Heart left ventricle (tissue), 16 donors: Measurements from ENCODE around the gene PARP6. TPM values are rescaled to one million over a fixed set of nuclear protein-coding genes. Genes with fewer than 3 reads are reported as not detected.

ENCODE experiments used
- ATAC-seq, 4 donors: fragments of 200-7000 bp; cut with Tn5 transposase; one replicate each; pipeline ENCODE4 v1.9.1; 2020 to 2022; ENCODE audit warnings: moderate library complexity in 4 of 4, mild to moderate bottlenecking in 3 of 4, moderate number of reproducible peaks in 1 of 4
- DNase-seq, 5 donors: peaks; one replicate each; pipeline ENCODE4 v3.0.0-alpha.2; 2020
- H3K27ac ChIP-seq, 12 donors: fragments of 200-600 bp; sonication (generic) in 4 of 12; one replicate each; pipeline versions ENCODE4 v1.5.0 to v1.8.0; 2016 to 2022; ENCODE audit warnings: mild to moderate bottlenecking in 2 of 12
- H3K27me3 ChIP-seq, 9 donors: fragments of 200-600 bp; sonication (generic) in 2 of 9; one replicate each; pipeline versions ENCODE4 v1.5.1 to v1.8.0; 2016 to 2022; ENCODE audit warnings: mild to moderate bottlenecking in 3 of 9
- H3K36me3 ChIP-seq, 9 donors: fragments of 200-600 bp; sonication (generic) in 2 of 9; one replicate each; pipeline versions ENCODE4 v1.5.0 to v1.8.0; 2018 to 2022; ENCODE audit warnings: mild to moderate bottlenecking in 2 of 9
- H3K4me1 ChIP-seq, 12 donors: fragments of 200-600 bp; sonication (generic) in 4 of 12; one replicate each; pipeline versions ENCODE4 v1.5.0 to v1.8.0; 2016 to 2022; ENCODE audit warnings: mild to moderate bottlenecking in 3 of 12
- H3K4me3 ChIP-seq, 12 donors: fragments of 200-600 bp; sonication (generic) in 4 of 12; one replicate each; pipeline versions ENCODE4 v1.5.0 to v1.8.0; 2017 to 2022; ENCODE audit warnings: mild to moderate bottlenecking in 9 of 12, moderate library complexity in 4 of 12
- H3K9me3 ChIP-seq, 12 donors: fragments of 200-600 bp; sonication (generic) in 4 of 12; one replicate each; pipeline versions ENCODE4 v1.5.0 to v1.8.0; 2016 to 2022; ENCODE audit warnings: mild to moderate bottlenecking in 1 of 12
- CTCF ChIP-seq, 12 donors: fragments of 200-600 bp; sonication (generic) in 4 of 12; IDR thresholded peaks; one replicate each; pipeline versions ENCODE4 v1.5.0 to v1.8.0; 2018 to 2022; ENCODE audit warnings: antibody characterized with exemption in 12 of 12, mild to moderate bottlenecking in 5 of 12
- POLR2A ChIP-seq, 2 donors: fragments of 450-650 bp; IDR thresholded peaks; one replicate each; pipeline ENCODE4 v1.6.1; 2017; ENCODE audit warnings: antibody characterized with exemption in 2 of 2, mild to moderate bottlenecking in 2 of 2, moderate library complexity in 2 of 2
- WGBS, 4 donors: extraction: QIAGEN DNeasy Blood & Tissue Kit in 2 of 4; methylation state at CpG; one replicate each; pipeline versions ENCODE4 v1.1.5 to v1.1.7; 2013 to 2018; 5-methylcytosine and 5-hydroxymethylcytosine counted together
- intact Hi-C, 10 donors: fragments of 100-400 bp; cut with DNase I; formaldehyde crosslinking; loops; one replicate each; pipeline versions ENCODE4 v1.11.1 to v1.14.2; 2022
- polyA plus RNA-seq, 2 donors: library from polyadenylated mRNA; stranded (reverse); fragments of 200-250 nt; gene quantifications; one replicate each; pipeline ENCODE4 v1.2.3, GENCODE V29; 2013
- total RNA-seq, 9 donors: library from RNA; depleted of rRNA in 2 of 9; stranded (reverse); fragments of >200 nt in 2 of 9; fragmentation: NEBNext Ultra II Directional in 3 of 9; extraction: Animal tissue kit (Norgen Biotek cat#: 25700) in 3 of 9; gene quantifications; one replicate each; pipeline versions ENCODE4 v1.1.0 to v1.2.4, GENCODE V29; 2016 to 2023
- donor health status: ischemic (EF 13 %, LVEDD 7.1; RV severe dilation, severe dysfunction).
- donor health status: healthy with polysubstance abuse.
- donor health status: DM: no; HTN: yes; CAD: no.
- donor health status: DM: no; HTN: no; CAD: no.
- donor health status: ischemic (EF 25% LVEDD 6.9; RV normal size, moderate dysfunction).
- donor health status: ischemic (EF 25% LVEDD 5.7; RV mildly dilated, moderate dysfunction).
- donor health status: healthy.
- donor health status: DM: yes; HTN: yes; CAD: no.
- donor health status: ischemic (EF 35%, LVEDD 5.7; RV mildly dilated, moderate dysfunction).
- donor health status: nonischemic (EF 11% LVEDD 7.7; RV severe dilation, severe dysfunction).
- donor health status: DM: yes; HTN: yes; CAD: no.
- donor health status: PGD.
- donor health status: ischemic (EF 29% LVEDD 5.4; RV normal size, mild dysfunction).
- donor health status: nonischemic (EF 23%, LVEDD 6.1; RV moderate dilation, normal function).

The PARP6 gene
- total and polyA plus RNA-seq, 11 donors = 25.6 to 52.5 (median 34.5) TPM

- intact Hi-C loops = loop anchor here in 1 of 10 donors (10.0 kb wide), 1 partner anchor 216 kb away; no protein-coding TSS in a partner anchor
- Histone ChIP-seq H3K4me1 (peaks cover 0 to 14% (median 6%) of the 10 kb centered on the region in 12 donors), H3K36me3 (no peaks in the 10 kb centered on the region), H3K9me3 (peaks cover 0 to 2% (median 0%) of the 10 kb centered on the region in 12 donors), H3K27ac (no peak overlapping the region), H3K4me3 (no peak overlapping the region), H3K27me3 (no peaks in the 10 kb centered on the region)
- no peak for TF ChIP-seq POLR2A (IDR thresholded peaks at IDR 0.05)
- no peak for TF ChIP-seq CTCF (IDR thresholded peaks at IDR 0.05)
- WGBS, 4 donors = 46 to 61% (median 48%) methylated on average over 2 of the region's 2 CpGs
- ATAC-seq (no peak), DNase-seq (no peak)
Measured at GRCh38 chr15:72318408-72318942, 46.1 kb upstream of the PARP6 start.

GRCh38 chr15:72315706-72316370 lies 43.5 kb upstream of the PARP6 start:
- no peak for ATAC-seq
- Histone ChIP-seq H3K9me3 (no peaks in the 10 kb centered on the region), H3K36me3 (no peaks in the 10 kb centered on the region), H3K4me3 (no peak overlapping the region), H3K27me3 (no peaks in the 10 kb centered on the region), H3K27ac (no peak overlapping the region), H3K4me1 (peaks cover 0 to 14% (median 6%) of the 10 kb centered on the region in 12 donors)
- DNase-seq = no peak
- 63 to 72% (median 66%) methylated on average over 5 to 6 of the region's 6 CpGs for WGBS, 4 donors
- intact Hi-C loops = loop anchor here in 1 of 10 donors (10.0 kb wide), 1 partner anchor 219 kb away; no protein-coding TSS in a partner anchor
- no peak for TF ChIP-seq POLR2A (IDR thresholded peaks at IDR 0.05)
- TF ChIP-seq CTCF (IDR thresholded peaks at IDR 0.05) = no peak

DNA sequence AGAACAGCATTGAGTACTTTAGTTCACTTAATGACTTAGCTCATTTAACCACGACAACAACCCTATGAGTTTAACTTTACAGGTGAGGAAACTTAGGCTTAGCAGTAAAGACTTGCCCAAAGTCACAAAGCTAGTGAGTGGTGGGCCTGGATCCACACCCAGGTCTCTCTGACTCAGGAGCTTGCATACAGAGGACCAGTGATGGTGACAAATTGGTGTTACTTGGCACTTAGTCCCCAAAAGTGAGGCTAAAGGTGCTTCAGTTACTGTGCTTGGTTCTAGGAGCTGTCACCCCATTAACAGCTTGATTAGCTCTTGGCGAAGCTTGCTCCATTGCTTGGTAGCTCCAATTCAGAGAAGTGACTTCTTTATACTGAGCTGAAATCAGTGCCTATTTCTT lies 41.5 kb upstream of the PARP6 start:
- Histone ChIP-seq H3K36me3 (no peaks in the 10 kb centered on the region), H3K4me1 (no peaks in the 10 kb centered on the region), H3K4me3 (no peak overlapping the region), H3K27ac (no peak overlapping the region), H3K9me3 (no peaks in the 10 kb centered on the region), H3K27me3 (no peaks in the 10 kb centered on the region)
- ATAC-seq (no peak), DNase-seq (no peak)
- TF ChIP-seq CTCF (IDR thresholded peaks at IDR 0.05) (no peak), POLR2A (IDR thresholded peaks at IDR 0.05) (no peak)
- intact Hi-C loops = loop anchor here in 1 of 10 donors (10.0 kb wide), 1 partner anchor 221 kb away; no protein-coding TSS in a partner anchor
- WGBS, 4 donors = 89 to 97% (median 95%) methylated on average over 2 of the region's 2 CpGs

GRCh38 chr15:72313448-72313840 lies 41.1 kb upstream of the PARP6 start:
- no peak overlapping the region for H3K27ac ChIP-seq
- H3K4me1 ChIP-seq = no peaks in the 10 kb centered on the region
- intact Hi-C loops = loop anchor here in 1 of 10 donors (10.0 kb wide), 1 partner anchor 221 kb away; no protein-coding TSS in a partner anchor
- TF ChIP-seq POLR2A (IDR thresholded peaks at IDR 0.05) = no peak
- TF ChIP-seq CTCF (IDR thresholded peaks at IDR 0.05) = no peak
- H3K27me3 ChIP-seq = no peaks in the 10 kb centered on the region
- DNase-seq = no peak
- ATAC-seq = no peak
- no peak overlapping the region for H3K4me3 ChIP-seq
- H3K36me3 ChIP-seq = no peaks in the 10 kb centered on the region
- WGBS, 4 donors = 80 to 87% (median 85%) methylated on average over 2 of the region's 2 CpGs
- no peaks in the 10 kb centered on the region for H3K9me3 ChIP-seq
